GM19328 (cell line): ENCODE measurements around the gene FBXO39.
"Not testable (repeated sequence)": the region's sequence is repeated elsewhere in the genome, so short reads cannot be mapped to it uniquely, and the experiment has no call there.

Experiments used
- ATAC-seq: cut with Tn5 transposase; IDR thresholded peaks from one replicate; pipeline ENCODE4 v1.9.1; 2021; ENCODE audit warnings: mild to moderate bottlenecking, moderate library complexity; ENCODE audit not compliant: unreplicated experiment

FBXO39 gene

DNA sequence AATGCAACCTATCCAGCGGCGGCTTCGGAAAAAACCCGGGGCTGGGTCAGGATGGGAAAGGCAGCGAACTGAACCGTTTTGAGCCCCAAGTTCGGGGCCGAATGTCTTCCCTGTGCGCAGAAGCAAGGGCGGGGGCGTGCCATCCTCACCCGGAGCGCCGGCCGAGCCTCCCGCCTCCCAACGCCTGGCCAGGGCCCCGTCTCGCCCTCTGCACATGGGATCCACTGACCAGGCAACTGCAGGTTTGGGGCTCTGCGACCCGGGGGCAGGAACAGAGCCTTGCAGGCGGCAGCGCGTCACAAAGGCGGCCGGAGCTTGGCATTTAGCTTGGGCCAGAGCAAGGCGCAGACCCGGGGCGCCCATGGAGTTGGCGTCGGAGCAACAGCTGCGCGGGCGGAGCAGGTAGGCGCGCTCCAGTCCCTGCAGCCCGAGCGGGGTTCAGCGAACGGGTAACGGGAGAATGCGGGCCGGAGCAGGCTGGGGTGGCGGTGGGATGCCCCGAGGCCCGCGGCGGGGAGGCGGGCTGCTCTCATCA lies at the start of gene FBXO39:
TSS of gene FBXO39 (plus strand) at position 345 of the 535 bp plus-strand sequence. CDS start 3,654 bp downstream, outside the sequence.
- no peak for ATAC-seq

DNA sequence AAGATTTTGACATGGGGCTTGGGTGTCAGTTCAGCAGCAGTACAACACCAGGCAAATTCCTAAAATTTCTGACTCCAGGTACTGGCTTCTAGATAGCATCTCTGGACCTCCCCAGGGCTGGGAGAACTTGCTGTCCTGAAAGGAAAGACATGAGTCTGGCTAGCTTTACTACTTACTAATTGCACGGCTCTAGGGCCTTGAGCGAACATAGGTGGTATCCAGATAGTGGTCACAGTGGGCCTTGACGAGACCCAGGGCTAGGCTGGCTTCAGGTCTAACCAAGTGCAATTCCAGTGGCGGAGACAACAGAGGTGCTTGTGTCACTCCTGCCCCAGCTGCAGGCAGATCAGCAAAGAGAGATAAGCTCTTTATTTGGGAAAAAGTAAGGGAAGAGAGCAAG lies 46.5 kb upstream of the FBXO39 start:
- ATAC-seq: no peak

DNA sequence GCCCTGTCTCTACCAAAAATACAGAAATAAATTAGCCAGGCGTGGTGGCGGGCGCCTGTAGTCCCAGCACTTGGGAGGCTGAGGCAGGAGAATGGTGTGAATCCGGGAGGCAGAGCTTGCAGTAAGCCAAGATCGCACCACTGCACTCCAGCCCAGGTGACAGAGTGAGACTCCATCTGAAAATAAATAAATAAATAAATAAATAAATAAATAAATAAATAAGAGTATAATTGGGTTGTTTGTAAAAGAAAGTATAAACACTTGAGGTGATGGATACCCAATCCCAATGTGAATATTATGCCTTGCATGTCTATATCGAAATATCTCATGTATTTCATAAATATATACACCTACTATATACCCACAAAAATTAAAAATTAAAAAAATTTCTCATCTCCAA lies 29.4 kb upstream of the FBXO39 start:
- ATAC-seq: not testable (repeated sequence)

DNA sequence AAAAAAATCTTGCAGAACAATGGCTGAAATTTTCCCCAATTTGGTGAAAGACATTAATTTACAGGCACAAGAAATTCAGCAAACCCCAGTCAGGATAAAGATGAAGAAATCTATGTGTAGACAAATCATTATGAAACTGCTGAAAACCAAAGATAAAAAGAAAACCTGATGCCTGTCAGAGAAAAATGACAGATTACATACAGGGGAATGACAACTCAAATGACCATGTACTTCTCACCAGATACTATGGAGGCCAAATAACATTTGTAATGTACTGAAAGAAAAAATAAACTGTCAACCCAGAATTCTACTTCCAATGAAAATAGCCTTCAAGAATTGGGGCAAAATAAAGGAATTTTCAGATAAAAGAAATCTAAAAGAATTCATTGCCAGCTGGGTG lies 27.4 kb upstream of the FBXO39 start:
- no peak for ATAC-seq

DNA sequence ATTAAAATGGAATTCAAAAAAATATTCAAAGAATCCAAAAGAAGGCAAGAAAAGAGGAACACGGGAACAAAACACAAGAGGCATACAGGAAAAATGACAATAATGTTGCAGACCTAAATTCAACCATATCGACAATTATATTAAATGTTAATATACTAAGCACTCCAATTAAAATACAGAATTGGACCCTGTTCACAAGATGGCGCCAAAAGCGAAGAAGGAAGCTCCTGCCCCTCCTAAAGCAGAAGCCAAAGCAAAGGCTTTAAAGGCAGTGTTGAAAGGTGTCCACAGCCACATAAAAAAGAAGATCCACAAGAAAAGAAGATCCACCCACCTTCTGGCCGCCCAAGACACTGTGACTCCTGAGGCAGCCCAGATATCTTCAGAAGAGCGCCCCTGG lies 26.5 kb upstream of the FBXO39 start:
- ATAC-seq: no peak

DNA sequence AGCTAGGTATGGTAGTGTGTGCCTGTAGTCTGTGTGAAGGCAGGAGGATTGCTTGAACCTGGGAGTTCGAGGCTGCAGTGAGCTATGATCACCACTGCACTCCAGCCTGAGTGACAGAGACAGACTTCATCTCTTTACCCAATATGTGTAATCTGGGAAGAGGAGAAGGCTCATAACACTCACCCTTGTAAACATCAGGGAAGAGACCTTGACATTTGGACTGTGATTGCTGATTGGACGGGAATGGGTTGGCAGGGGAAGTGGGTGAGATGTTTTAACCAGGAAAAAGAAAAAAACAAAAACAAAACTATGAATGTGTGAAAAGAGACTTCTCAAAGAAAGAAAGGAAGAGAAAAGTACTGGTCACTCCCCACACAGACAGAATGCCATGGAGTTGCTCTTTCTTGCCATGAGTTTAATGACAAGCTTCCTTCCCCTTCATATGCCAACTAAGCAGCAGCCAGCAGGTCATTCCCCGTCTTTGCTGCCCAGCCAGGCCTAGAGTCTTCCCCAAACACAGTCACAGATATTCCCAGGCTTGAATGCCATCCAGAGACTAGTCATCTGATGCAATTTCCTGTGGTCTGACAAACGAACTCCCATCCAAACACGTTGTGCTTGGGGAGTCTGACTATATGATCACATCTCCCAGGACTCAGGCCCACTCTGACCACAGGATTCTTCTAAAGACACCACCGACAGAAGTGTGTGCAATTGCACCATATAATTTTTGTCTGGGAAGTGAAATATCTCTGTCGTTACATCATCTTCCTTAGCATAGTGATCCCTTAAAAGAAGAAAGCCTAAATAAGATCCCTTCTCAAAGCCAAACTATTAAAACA lies 23.7 kb upstream of the FBXO39 start:
- ATAC-seq: no peak

DNA sequence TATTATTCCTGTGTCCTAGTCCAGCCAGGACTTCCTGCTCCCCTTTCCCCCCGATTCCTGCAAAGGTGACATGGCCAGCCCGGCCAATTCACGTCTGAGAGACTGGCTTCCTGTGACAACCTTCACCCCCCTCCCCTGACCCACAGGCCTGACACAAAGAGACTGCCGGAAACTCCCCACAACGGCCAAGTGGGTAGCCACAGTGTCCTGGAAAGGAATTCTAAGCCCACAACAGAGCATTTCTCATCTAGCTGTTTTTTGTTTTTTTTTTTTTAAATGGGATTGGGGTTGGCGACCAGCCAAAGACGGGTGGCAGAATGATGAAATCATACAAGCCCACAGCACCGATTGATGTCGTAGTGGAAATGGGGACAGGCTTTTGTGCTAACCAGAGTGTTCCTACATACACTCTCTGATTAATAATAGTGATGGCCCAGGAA lies 23.0 kb upstream of the FBXO39 start:
- no peak for ATAC-seq

DNA sequence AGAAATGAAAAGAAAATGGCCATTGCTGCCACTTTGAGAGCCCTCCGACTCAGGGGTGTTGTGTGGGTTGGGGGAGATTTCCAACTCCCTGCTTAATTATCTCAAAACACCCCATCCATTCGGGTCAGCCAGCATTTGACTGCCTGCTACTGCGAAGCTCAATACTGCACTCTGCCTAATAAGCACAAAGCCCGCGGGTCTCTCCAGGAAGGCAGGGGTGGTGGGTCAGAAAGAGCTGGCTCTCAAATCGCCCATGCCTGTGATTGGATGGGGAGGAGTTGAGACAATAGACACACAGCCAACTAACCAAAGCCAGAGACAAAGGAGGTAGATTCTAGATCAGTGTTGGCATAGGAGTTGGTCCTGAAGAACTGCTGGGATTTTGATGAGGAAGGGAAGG lies 22.5 kb upstream of the FBXO39 start:
- ATAC-seq: no peak

DNA sequence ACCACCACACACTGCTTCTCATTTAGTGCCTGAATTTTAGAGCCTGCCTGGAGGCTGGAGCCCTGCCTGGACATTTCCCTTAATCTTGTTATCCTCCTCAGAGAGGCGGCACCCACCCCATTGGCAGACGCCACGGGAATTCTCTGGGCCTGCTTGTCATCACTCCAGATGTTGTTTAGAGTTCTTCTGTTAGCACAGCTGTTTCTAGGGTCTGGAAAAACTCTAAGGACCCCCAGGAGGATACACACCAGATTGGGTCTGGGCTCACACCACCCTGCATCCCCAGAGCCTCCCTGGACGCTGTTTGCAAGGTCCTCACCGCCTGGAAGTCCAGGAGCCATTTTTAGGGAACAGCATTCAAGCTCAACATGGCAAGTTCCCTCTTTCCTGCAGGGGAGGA lies 20.7 kb upstream of the FBXO39 start:
- ATAC-seq: no peak

DNA sequence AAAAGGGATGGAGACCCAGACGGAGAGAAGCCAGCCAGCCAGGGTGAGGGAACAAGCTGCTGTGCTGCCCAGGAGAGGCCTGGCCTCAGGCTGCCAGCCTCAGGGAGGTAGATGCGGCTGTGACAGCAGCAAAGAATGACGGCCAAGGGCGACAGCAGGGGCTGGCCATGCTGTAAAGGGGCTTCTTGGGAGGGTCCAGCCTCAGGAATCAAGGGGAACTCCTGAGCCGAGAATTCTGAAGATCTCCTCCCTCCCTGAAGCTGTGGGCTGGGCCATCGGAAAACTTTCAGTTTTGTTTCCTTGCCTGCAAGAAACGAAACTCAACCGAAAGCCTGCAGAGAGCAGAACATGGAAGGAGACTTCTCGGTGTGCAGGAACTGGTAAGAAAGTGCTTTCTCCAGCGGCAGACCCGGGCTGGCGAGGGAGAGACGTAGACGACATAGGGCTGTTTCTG lies 20.3 kb upstream of the FBXO39 start, which contains the start of gene XAF1:
TSS of gene XAF1 (plus strand) at position 316 of the 454 bp plus-strand sequence. CDS start at position 349, 33 bp downstream.
- no peak for ATAC-seq

DNA sequence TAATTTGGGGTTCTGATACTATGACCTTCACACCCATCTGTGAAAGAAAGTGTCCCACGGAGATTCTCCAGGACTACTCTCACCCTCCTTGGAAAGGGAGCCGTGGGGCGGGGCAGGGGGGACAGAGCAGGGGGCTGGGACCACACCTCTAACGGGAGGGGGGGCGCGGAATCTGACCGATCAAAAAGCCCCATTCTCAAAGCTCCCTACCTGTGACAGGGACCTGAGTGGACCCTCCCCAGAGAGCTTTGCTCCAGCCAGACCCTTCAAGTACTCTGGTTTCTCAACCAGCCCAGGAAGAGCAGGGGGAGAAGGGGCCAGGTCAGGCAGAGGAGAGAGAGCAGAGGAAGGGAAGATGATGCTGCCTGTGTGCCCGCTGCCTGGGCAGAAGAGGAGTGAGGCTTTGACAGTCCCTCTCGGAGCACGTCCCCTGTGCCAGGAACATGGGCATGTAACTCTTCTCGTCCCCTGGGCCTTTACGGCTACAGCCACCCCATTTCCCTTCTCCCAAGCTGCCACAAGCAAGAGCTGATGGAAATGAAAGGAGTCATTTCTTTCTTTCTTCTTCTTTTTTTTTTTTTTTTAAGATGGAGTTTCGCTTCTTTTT lies 19.5 kb upstream of the FBXO39 start:
- ATAC-seq: no peak

DNA sequence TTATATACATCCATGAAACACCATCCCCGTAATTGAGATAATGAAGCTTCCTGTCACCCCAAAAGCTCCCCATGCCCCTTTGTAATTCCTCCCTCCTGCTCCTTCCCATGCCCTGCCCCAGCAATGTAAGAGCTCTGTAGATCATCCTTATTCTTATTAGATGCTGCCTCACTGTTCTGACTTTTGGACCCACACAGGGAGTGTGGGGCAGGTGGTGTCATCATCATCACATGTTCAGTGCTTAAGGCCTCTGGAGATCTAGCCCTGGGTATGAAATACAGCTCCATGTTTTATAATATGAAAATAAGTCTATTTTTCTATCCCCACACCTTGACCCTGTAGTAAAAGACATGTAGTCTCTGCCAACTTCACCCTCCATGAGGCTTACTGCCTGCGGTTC lies 18.3 kb upstream of the FBXO39 start:
- no peak for ATAC-seq

DNA sequence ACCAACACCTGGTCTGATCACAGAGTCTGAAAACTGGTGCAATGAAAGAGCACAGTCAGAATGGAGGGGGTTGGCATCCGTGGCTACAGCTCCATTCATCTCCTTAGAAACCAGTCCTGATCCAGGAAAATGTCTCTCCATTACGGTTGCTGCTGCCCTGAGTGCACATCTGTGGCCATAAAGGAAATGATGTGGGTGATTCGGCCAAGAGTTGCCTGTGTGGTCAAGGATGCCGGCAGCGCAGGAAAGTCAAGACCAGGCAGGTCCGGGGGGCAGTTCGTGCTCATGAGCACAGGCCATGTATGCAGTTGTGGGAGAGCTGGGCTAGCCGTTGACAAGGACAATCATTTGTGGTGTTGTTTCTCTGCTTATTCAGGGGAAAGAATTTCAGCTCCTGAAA lies 14.2 kb upstream of the FBXO39 start:
- ATAC-seq: no peak

DNA sequence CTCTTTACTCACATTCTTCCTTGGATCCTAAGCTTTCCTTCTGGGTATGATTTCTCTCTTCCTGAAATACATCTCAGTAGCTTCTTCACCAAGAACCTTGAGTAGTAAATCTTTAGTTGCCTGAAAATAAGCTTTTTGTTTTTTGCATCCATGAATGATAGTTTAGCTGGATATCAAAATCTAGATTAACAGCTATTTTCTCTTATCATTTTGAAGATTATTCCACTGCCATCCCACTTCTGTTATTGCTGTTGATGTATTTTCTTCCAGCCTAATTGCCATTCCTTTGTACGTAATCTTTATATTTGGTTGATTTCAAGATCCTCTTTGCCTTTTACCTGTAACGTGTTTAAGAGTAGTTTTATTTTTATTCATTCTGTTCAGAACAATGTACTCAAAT lies 7.6 kb upstream of the FBXO39 start:
- ATAC-seq: no peak

DNA sequence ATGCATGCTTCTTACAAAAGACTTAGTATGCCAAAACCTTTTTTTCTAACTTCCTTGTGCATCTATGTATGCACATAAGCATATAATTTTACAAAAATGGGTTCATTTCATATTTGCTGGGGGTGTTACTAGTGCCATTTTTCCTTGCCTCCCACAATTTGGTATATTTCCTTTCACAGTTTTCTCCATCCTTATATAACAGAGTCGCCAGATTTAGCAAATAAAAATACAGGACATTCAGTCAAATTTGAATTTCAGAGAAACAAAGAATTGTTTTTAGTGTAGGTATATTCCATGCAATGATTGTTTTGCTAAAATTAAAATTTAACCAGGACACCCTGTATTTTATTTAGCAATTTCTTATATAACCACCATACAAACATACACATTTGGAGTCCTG lies 4.0 kb upstream of the FBXO39 start:
- ATAC-seq: no peak

DNA sequence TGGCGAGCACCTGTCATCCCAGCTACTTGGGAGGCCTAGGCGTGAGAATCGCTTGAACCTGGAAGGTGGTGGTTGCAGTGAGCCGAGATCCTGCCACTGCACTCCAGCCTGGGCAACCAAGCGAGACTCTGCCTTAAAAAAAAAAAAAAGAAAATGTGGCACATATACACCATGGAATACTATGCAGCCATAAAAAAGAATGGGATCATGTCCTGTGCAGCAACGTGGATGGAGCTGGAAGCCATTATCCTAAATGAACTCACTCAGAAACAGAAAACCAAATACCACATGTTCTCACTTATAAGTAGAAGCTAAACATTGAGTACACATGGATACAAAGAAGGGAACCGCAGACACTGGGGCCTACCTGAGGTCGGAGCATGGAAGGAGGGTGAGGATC lies 1.1 kb upstream of the FBXO39 start:
- not testable (repeated sequence) for ATAC-seq

DNA sequence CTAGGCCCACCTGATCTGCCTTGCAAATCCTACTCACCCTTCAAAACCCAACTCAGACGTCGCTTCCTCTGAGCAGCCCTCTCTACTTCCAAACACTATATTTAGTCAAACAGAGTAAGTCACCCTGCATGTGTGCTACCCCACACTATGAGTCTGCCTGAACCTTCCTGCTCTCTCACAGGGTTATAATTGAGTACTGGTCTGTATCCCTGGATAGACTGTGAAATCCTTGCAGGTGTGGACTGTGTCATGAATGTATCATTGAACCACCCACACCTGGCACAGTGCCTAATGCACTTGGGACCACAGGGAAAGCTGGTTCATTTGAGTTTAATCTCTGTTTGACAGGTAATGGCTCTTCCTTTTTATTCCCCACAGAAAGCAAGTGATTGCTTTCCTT lies 3.4 kb downstream of the FBXO39 start:
- no peak for ATAC-seq

DNA sequence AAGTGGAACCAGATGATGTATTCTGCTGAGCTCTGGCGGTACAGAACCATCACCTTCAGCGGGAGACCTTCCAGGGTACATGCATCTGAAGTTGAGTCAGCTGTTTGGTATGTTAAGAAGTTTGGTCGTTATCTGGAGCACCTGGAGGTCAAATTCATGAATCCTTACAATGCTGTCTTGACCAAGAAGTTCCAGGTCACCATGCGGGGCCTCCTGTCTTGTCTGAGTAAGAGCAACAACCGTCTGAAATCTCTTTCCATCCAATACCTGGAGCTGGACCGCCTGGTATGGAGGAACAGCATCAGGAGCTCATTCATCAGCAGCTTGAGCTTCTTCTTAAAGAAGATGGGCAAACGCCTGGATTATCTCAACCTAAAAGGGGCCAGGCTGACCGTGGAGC lies 4.0 kb downstream of the FBXO39 start:
- ATAC-seq: no peak

DNA sequence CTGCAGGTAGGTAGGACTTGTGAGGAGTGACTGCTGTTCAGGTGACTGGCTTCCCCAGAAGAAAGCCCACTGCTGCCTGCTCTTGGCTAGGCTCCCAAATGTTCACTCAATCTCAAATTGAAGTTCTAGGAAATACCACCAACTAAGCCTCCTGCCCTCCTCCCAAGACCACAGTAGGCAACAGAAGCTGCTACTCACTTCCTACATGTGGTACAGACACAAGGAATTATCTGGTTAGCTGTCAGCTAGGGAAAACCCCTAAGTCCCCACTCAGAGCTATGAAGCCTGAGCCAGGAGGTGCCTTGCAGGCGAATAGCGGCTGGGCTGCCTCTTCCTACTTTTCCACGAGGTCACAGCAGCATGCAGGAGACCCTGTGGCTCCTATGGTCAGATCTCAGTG lies 4.9 kb downstream of the FBXO39 start:
- no peak for ATAC-seq

DNA sequence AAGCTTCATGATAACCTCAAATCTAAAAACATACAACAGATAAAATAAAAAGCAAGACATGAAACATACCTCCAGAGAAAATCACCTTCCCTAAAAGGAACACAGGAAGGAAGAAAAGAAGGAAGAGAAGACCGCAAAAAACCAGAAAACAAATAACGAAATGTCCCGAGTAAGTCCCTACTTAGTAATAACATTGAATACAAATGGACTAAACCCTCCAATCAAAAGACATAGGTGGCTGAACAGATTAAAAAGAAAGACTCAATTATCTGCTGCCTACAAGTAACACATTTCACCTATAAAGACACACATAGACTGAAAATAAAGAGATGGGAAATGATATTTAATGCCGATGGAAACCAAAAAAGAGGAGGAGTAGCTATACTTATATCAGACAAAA lies 6.2 kb downstream of the FBXO39 start:
- ATAC-seq: no peak

DNA sequence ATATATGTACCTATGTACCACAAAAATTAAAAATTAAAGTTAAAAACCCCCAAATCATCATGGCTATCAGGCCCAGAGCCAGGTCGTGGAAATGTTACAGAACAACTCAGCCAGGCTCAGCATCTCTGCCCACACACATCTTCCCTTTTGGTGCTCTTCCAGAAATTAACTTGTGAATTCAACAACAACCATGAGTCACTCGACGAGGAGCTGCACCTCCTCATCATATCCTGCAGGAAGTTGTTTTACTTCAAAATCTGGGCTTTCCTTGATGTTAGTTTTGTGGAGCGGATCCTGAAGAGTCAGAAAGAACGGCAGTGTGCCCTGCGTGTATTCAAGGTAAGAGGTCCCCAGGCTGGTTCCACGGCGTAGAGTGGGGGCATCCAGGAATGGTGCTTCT lies 10.6 kb downstream of the FBXO39 start:
- ATAC-seq: no peak

DNA sequence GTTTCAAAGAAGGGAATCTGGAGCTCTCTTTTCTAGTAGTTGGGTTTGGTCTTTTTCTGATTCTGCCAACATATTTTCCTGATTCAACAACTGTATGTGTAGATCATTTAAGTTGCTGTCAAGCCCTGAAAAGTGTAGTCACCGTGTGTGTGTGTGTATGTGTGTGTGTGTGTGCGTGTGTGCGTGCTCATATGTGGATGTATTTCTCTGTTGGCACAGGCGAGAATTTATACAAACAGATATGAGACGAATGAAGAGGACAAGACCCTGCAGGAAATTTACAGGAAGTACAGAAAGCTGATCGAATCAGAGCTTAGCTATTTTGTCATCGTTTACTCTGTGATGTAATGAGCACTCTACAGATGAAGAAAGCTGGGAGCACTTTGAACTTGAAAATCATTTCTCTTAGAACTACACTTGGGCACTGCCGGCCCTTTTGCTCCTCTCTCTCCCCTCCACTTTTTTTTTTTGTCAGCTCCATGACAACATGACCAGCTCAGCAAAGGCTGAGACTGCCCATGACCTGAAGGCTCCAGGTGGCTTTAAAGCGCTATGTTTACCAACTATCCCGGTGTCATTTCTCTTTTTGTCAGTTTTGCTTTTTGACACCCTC lies 11.2 kb downstream of the FBXO39 start:
- no peak for ATAC-seq
